ENCODE data around the gene ACAP3. TPM values are rescaled to one million over a fixed set of nuclear protein-coding genes. Genes with fewer than 3 reads are reported as not detected.

ACAP3 gene
- total RNA-seq, 1 experiment from 2014 or later: 17.5 TPM

- no peak for DNase-seq (ENCODE audit: low read depth)
These were observed 5.7 kb downstream of the ACAP3 start for GRCh38 chr1:1302006-1302430.

- no peak for DNase-seq (ENCODE audit: low read depth)
These were observed 7.4 kb downstream of the ACAP3 start for GRCh38 chr1:1300352-1300739.

DNA sequence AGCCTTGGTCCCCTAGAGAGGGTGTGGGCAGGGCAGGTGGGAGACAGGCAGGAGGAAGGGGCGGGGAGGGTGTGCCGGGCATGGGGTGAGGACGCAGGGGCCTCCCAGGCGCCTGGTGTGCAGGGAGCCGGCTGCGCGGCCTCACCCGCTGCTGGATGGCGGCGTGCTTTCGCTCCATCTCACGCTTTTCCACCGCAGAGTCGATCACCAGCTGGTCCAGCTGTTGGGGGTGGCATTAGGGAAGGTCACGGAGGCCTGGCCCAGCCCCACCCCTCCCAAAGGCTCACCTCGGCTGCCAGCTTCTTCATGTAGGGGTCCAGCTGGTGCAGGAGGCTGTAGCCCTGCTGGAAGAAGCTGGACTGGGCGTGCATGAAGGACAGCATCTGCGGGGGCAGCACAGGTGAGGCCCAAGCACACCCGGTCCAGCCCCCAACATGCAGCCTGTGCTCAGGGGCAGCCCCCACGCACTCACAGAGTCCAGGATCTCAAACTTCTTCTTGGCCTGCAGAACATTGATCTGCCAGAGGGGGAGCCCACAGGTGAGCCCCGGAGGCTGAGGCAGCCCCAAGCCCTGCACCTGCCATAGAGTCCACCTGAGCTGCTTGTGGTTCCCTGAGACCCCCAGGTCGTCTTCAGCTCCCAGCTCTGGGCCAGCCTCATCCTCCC is 7.9 kb downstream of the ACAP3 start:
- DNase-seq (ENCODE audit: low read depth): no peak

DNA sequence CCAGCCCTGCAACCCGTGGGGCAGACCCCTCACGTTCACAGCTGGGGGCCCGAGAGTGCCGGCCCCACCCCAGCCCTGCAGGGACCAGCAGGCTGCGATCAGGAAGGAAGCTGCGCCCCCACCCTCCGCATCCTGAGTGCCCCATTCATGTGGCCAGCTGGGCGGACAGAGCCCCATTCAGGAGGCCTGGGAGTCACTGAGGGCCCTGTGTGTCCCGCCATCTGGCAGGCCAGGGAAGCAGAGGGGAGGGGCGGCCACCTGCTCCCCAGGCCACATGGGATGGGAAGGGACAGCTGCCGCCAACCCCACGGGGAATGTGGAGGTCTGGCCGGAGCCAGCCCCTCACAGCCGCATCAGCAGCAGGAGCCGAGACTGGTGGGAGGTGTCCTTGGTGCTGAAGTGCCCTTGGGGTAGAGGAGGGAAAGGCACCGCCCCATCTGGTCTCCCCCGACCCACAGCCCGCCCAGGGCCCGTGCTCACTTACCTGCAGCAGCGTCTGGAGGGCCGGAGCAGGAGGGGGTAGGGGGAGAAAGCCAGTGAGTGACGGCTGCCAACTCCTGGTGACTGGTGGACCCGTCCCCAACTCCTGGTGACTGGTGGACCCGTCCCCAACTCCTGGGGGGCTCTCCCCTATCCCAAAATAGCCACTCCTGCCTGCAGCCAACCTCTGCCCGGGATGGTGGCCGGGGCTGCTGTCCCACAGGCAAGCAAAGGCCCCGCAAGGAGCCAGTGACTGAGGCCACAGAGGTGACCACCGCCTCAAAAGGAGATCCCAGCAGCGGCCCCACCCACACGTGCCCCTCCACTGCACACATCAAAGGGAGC is 8.7 kb downstream of the ACAP3 start:
- DNase-seq (ENCODE audit: low read depth): no peak

- DNase-seq (ENCODE audit: low read depth): no peak
These were observed 9.8 kb downstream of the ACAP3 start for GRCh38 chr1:1297802-1298424.

DNA sequence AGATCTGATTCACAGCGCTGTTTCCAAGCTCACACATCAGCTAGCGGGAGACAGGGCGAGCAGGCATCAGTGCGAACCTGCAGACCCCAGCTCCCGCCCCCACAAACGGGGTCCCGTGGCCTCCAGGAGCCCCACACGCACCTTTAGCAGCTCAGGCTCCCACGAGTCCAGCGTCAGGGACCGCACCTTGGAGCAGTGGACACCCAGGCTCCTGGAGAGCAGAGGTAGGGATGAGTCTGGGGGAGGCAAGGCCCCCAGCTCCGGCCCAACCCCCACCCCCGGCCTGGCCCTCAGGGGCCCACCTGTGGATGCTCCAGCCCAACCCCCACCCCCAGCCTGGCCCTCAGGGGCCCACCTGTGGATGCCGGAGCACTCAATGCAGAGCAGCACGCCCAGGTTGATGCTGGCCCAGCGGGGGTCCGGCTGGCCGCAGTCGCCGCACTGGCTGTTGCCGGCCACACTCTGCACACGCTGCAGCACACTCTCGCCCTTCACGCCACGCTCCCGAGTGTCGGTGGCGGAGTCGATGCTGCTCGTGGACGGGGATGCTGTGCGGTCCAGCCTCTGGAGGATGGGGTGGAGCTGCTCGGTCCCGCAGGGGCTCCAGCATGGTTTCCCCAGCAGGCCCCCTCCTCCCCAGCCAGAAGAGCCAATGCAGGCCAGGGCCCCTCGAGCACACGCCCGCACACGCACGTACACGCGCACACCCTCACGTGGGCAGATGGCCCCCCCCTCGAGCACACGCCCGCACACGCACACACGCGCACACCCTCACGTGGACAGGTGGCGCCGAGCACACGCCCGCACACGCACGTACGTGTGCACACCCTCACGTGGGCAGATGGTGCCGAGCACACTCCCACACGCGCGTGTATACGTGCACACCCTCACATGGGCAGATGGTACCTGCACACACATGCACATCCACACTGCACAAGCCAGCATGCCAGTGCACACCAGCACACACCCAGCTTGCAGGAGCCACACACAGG is 11.4 kb downstream of the ACAP3 start:
- DNase-seq (ENCODE audit: low read depth): no peak

- no peak for DNase-seq (ENCODE audit: low read depth)
These were observed 12.4 kb downstream of the ACAP3 start for GRCh38 chr1:1295154-1295923.

GRCh38 chr1:1294250-1294890 is 13.4 kb downstream of the ACAP3 start:
- DNase-seq (ENCODE audit: low read depth): no peak

DNA sequence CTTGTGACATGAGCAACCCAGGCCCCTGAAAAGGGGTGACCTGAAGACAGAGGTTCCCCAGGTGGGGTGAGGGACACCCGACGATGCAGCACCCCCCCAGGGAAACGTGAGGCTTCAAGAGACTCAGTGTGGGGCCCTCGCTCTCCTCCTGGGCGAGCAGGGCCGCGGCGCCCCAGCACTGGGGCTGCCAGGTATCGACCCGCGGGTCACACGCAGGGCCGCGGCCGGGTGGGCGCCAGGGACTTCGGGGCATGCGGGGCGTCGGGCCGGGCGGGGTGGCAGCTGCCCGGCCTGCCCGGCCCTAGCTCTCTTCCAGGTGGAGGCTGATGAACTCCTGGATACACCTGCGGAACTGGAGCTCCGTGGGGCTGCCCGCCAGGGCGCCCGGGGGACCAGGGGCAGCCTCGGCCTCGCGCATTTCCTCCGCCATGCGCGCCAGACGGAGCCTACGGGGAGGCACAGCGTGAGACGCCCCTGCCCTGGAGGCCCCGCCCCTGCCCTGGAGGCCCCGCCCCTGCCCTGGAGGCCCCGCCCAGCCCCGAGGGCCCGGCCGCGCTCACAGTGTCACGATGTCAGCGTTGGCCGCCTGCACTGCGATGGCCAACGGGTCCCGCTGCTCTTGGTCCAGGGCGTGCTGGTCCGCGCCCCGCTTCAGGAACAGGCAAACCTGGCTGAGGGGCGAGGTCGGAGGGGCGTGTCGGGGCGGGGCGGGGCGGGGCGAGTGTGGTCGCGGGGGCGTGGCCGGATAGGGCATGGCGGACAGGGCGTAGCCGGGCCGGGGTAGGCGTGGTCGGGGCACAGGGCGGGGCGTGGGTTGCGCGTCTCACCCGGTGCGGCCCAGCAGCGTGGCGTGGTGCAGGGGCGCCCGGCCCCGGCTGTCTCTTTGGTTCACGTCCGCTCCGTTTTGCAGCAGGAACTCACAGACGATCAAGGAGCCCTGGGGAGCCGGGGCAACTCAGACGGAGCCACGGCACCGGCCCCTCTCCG is 14.2 kb downstream of the ACAP3 start:
- DNase-seq (ENCODE audit: low read depth): no peak

- no peak for DNase-seq (ENCODE audit: low read depth)
These were observed 14.9 kb downstream of the ACAP3 start for GRCh38 chr1:1292851-1293250.

- DNase-seq (ENCODE audit: low read depth): no peak
These were observed 15.3 kb downstream of the ACAP3 start for GRCh38 chr1:1292442-1292779.

GRCh38 chr1:1291548-1292441 is 15.9 kb downstream of the ACAP3 start:
- DNase-seq (ENCODE audit: low read depth): peak; percentile 87

GRCh38 chr1:1291023-1291528 is 16.7 kb downstream of the ACAP3 start:
- DNase-seq (ENCODE audit: low read depth): peak; percentile 56

DNA sequence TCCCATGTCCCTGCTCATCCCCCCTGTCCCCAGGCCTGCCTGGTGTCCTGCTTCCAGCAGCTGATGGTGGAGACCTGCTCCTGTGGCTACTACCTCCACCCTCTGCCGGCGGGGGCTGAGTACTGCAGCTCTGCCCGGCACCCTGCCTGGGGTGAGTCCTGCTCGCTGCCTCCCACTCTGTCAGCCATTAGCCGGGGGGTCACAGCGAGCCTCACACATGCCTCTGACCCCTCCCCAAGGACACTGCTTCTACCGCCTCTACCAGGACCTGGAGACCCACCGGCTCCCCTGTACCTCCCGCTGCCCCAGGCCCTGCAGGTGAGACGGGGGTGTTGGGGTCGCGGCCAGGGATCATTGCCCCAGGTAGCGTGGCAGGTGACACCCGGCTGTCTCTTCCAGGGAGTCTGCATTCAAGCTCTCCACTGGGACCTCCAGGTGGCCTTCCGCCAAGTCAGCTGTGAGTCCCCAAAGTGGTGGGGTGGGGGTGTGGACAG is 17.4 kb downstream of the ACAP3 start:
- DNase-seq (ENCODE audit: low read depth): peak; percentile 70

DNA sequence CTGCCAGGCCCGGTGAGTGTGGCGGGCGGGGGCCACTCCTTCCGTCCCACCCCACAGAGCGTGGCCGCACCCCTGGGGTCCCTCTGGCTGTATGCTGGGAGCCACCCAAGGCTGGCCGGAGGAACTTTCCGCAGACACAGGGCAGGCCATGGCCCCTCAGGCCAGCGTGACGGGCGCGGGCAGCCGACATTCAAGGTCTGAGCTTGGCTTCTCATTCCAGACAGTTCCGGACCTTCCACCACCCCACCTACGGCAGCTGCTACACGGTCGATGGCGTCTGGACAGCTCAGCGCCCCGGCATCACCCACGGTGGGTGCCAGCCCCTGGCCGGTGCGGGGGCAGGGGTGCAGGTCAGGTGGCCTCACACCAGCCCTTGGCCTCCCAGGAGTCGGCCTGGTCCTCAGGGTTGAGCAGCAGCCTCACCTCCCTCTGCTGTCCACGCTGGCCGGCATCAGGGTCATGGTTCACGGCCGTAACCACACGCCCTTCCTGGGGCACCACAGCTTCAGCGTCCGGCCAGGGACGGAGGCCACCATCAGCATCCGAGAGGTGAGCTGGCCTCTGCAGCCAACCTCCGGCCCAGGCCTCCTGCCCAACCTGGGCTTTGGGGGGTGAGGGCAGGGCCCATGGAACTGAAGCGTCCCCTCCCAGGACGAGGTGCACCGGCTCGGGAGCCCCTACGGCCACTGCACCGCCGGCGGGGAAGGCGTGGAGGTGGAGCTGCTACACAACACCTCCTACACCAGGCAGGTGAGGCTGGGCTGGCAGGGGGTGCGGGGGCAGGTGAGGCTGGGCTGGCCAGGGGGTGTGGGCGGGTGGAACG is 20.2 kb downstream of the ACAP3 start:
- DNase-seq (ENCODE audit: low read depth): no peak

DNA sequence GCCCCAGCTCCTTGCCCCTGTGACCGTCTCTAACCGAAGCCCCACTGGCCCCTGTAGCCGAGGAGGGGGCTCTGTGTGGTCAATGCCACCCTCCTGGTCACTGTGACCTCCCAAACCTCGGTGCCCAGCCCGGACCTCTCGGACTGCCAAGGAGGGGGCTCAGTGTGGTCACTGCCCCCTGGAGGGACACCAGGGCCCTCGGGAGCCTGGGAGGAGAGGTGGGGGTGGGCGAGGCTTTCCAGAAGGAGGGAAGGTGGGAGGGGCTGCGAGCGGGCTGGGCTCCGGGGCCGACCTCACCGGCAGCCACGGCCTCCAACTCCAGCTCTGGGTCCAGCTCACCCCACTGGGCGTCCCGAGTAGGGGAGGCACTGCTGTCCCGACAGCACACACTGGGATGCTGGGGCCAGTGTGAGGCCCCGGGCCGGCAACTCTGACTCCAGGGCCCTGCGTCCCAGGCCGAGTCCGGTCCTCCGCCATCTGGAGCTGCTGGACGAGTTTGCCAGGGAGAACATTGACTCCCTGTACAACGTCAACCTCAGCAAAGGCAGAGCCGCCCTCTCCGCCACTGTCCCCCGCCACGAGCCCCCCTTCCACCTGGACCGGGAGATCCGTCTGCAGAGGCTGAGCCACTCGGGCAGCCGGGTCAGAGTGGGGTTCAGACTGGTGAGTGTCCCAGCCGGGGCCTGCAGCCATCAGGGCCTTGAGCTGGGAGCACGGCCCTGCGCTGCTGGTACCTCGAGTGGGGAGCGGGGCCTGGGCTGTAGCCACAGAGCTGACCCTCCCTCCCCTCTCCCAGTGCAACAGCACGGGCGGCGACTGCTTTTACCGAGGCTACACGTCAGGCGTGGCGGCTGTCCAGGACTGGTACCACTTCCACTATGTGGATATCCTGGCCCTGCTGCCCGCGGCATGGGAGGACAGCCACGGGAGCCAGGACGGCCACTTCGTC is 21.1 kb downstream of the ACAP3 start:
- no peak for DNase-seq (ENCODE audit: low read depth)

Data from Daoy (cell line).